ENCODE data around the gene NUTM1.

NUTM1 gene

DNA sequence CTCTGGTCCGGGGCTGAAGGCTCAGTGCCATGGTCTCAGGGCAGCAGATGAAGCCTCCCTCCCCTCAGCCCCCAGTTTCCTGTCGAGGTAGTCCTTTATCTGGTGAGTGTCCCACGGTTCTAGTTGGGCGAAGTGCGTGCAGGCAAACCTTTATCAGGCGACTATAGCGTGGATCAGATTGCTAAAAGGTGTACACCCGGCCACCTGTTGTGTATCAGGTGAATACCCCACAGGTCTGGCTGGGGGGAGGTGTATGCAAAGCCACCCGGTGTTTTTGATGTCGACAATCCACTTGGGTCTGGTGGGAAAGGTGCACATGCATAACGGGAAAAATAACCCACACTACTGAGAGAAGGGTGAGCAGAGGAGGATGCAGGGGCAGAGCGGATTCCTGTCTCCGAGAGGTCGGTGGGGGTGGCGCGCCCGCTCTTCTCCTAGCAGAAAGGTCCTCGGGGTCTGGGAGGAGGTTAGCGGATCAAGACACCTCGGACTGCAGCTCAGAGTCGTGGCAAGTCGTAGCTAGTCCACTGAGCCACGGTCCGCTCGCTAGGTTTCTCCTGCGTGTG is 6.0 kb upstream of the NUTM1 start:
- Histone ChIP-seq H3K36me3 (ENCODE audit: low read depth) (peaks cover 39% of the 10 kb centered on the region), H3K4me3 (ENCODE audit: severe bottlenecking) (peak overlapping the region; percentile 79), H3K27me3 (ENCODE audit: insufficient read depth, poor library complexity, severe bottlenecking) (no peaks in the 10 kb centered on the region), H3K4me1 (ENCODE audit: insufficient read depth, poor library complexity, severe bottlenecking) (peaks cover 26% of the 10 kb centered on the region), H3K27ac (ENCODE audit: poor library complexity, severe bottlenecking) (peak overlapping the region; percentile 10), H3K9me3 (ENCODE audit: severe bottlenecking) (no peaks in the 10 kb centered on the region)
- TF ChIP-seq, protein P1, sequence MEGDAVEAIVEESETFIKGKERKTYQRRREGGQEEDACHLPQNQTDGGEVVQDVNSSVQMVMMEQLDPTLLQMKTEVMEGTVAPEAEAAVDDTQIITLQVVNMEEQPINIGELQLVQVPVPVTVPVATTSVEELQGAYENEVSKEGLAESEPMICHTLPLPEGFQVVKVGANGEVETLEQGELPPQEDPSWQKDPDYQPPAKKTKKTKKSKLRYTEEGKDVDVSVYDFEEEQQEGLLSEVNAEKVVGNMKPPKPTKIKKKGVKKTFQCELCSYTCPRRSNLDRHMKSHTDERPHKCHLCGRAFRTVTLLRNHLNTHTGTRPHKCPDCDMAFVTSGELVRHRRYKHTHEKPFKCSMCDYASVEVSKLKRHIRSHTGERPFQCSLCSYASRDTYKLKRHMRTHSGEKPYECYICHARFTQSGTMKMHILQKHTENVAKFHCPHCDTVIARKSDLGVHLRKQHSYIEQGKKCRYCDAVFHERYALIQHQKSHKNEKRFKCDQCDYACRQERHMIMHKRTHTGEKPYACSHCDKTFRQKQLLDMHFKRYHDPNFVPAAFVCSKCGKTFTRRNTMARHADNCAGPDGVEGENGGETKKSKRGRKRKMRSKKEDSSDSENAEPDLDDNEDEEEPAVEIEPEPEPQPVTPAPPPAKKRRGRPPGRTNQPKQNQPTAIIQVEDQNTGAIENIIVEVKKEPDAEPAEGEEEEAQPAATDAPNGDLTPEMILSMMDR (IDR thresholded peaks at IDR 0.05; ENCODE audit: poor library complexity, severe bottlenecking), result no peak
- DNase-seq (ENCODE audit: low spot score) (no peak), ATAC-seq (ENCODE audit: low read depth) (peak; percentile 8)

DNA sequence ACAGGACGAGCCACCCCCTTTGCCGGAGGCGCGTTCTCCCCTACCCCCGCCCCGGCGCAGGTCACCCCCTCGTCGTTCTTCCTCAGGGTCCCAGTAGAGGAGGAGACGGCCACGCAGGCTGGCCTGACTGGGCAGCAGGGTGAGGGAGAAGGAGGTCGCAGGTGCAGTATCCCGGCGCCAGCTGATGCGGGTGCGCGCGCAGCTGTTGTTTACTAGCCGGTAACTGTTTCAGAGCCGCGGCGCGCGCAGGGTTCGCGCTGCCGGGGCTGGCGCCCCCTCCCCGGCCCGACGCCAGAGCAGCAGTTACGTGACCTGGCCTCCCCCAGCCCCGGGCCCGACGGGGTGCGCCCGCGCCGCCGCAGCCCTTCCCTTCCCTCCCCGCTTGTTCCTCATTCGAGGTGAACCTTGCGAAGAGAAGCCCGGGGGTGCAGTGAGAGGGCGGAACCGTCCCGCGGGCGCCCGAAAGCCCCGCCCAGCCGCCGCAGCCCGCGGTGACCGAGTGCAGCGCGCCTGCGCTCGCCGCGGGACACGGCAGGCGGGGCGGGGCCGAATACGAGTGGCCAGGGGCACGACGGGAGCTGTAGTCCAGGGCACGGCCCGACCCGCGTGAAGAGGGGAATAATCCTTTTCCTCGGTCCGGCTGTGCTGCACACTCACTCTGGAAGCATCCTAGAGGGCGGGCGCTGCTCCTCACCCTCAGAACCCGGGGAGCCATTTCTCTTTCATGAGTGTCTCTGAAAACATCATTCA is 5.4 kb upstream of the NUTM1 start, which contains the start of gene SLC12A6:
Gene SLC12A6, minus strand, starts transcription at position 225 of the 750 bp plus-strand sequence. CDS start 1,101 bp downstream, outside the sequence.
- peak; percentile 94 for ATAC-seq (ENCODE audit: low read depth)

DNA sequence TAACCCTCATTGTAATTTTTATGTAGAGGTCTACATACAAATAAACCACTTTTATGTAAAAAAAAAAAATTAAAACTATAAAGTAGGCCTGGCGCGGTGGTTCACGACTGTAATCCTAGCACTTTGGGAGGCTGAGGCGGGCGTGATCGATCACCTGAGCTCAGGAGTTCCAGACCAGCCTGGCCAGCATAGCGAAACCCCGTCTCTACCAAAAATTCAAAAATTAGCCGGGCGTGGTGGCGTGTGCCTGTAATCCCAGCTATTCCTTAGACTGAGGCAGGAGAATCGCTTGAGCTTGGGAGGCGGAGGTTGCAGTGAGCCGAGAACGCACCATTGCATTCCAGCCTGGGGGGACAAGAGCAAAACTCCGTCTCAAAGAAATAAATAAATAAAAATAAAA is 4.8 kb upstream of the NUTM1 start:
- Histone ChIP-seq H3K36me3 (ENCODE audit: low read depth) (peaks cover 39% of the 10 kb centered on the region), H3K4me1 (ENCODE audit: insufficient read depth, poor library complexity, severe bottlenecking) (peaks cover 26% of the 10 kb centered on the region), H3K4me3 (ENCODE audit: severe bottlenecking) (peak overlapping the region; percentile 79), H3K27me3 (ENCODE audit: insufficient read depth, poor library complexity, severe bottlenecking) (no peaks in the 10 kb centered on the region), H3K9me3 (ENCODE audit: severe bottlenecking) (no peaks in the 10 kb centered on the region), H3K27ac (ENCODE audit: poor library complexity, severe bottlenecking) (peak overlapping the region; percentile 10)
- ATAC-seq (ENCODE audit: low read depth), result no peak
- DNase-seq (ENCODE audit: low spot score), result no peak
- TF ChIP-seq, protein P1 (IDR thresholded peaks at IDR 0.05; ENCODE audit: poor library complexity, severe bottlenecking), result no peak

More for the DNA sequence above, 5.4 kb upstream of the NUTM1 start, which contains the start of gene SLC12A6:
- Histone ChIP-seq H3K9me3 (ENCODE audit: severe bottlenecking) (no peaks in the 10 kb centered on the region), H3K36me3 (ENCODE audit: low read depth) (peaks cover 39% of the 10 kb centered on the region), H3K27me3 (ENCODE audit: insufficient read depth, poor library complexity, severe bottlenecking) (no peaks in the 10 kb centered on the region), H3K4me3 (ENCODE audit: severe bottlenecking) (peak within 1 kb of the TSS; percentile 79), H3K27ac (ENCODE audit: poor library complexity, severe bottlenecking) (peak within 1 kb of the TSS; percentile 10), H3K4me1 (ENCODE audit: insufficient read depth, poor library complexity, severe bottlenecking) (peaks cover 26% of the 10 kb centered on the region)
- DNase-seq (ENCODE audit: low spot score), result peak; percentile 98
- TF ChIP-seq, protein P1 (IDR thresholded peaks at IDR 0.05; ENCODE audit: poor library complexity, severe bottlenecking), result peak; percentile 1

DNA sequence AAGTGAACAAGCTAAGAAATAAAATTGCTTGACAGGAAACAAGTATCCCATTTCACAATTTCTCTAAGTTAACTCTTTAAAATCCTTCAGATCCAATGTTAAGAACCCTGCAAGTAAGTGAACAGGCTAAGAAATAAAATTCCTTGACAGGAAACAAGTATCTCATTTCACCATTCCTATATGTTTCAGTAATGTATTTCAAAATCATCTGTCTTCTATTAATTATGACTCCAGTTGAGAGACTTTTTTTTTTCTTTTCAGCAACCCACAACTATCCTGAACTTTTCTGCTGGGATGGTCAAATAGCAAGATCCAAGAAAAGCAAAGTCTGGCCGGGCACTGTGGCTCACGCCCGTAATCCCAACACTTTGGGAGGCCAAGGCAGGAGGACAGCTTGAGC is 3.2 kb upstream of the NUTM1 start:
- TF ChIP-seq, protein P1 (IDR thresholded peaks at IDR 0.05; ENCODE audit: poor library complexity, severe bottlenecking), result no peak
- H3K27me3 ChIP-seq (ENCODE audit: insufficient read depth, poor library complexity, severe bottlenecking), result no peaks in the 10 kb centered on the region
- no peak overlapping the region for H3K4me3 ChIP-seq (ENCODE audit: severe bottlenecking)
- ATAC-seq (ENCODE audit: low read depth) (no peak), DNase-seq (ENCODE audit: low spot score) (no peak)
- peaks cover 39% of the 10 kb centered on the region for H3K36me3 ChIP-seq (ENCODE audit: low read depth)
- peak overlapping the region; percentile 10 for H3K27ac ChIP-seq (ENCODE audit: poor library complexity, severe bottlenecking)
- no peaks in the 10 kb centered on the region for H3K9me3 ChIP-seq (ENCODE audit: severe bottlenecking)
- H3K4me1 ChIP-seq (ENCODE audit: insufficient read depth, poor library complexity, severe bottlenecking), result peaks cover 20% of the 10 kb centered on the region
